HCT116 (cell line): ENCODE results near the gene RBPJ. TPM values are rescaled to one million over a fixed set of nuclear protein-coding genes. Genes with fewer than 3 reads are reported as not detected.

ENCODE experiments used
- ATAC-seq: fragments of 200-7000 bp; cut with Tn5 transposase; 2 replicates; pipeline ENCODE4 v1.9.1; 2020; ENCODE audit warnings: mild to moderate bottlenecking, moderate library complexity
- BruUV-seq: library from RNA; stranded (reverse); fragments of 400-500 nt; replicated peaks from 2 replicates; lab custom pipeline; 2021; lab: Mats Ljungman, UMichigan
- CTCF ChIA-PET: fragments of 300-600 bp; sonication (Branson Sonifier 250); formaldehyde crosslinking; loops from one replicate; lab custom pipeline; 2021; ENCODE audit warnings: antibody characterized with exemption; lab: Charles Lee
- POLR2A ChIA-PET: fragments of 300-600, 350-600 bp; sonication (Branson Sonifier 250); formaldehyde crosslinking; loops from one replicate; lab custom pipeline; 2021; ENCODE audit warnings: antibody characterized with exemption; lab: Charles Lee
- RAD21 ChIA-PET, 2 experiments: fragments of 300-600 bp; sonication (Branson Sonifier 250); formaldehyde crosslinking; loops; one replicate each; lab custom pipeline; 2023; ENCODE audit warnings: low total read pairs in 2 of 2; ENCODE audit not compliant: uncharacterized antibody in 2 of 2, unreplicated experiment in 2 of 2, low non-redundant PET in 1 of 2; lab: Charles Lee
- DNase-seq: peaks from one replicate; pipeline ENCODE4 v3.0.0-alpha.2; 2010; ENCODE audit warnings: low read depth, low spot score
- H2AFZ ChIP-seq: fragments of 200-600 bp; shearing (Covaris generic), sonication (generic); 2 replicates; pipeline ENCODE4 v1.6.1; 2017; ENCODE audit warnings: low read depth, mixed run types, mixed read lengths, antibody characterized with exemption, low read length; ENCODE audit not compliant: poor library complexity, severe bottlenecking
- H3K27ac ChIP-seq: 2 replicates; pipeline ENCODE4 v1.5.1; 2012; ENCODE audit warnings: low read depth, low read length
- H3K27me3 ChIP-seq: fragments of 200-600 bp; sonication (generic); 2 replicates; pipeline ENCODE4 v1.6.1; 2016; ENCODE audit warnings: mixed run types, low read length, mixed read lengths; ENCODE audit not compliant: insufficient read depth
- H3K36me3 ChIP-seq, 2 experiments: fragments of 200-500 bp in 1 of 2; fragments of 200-600 bp in 1 of 2; sonication (Bioruptor generic) in 1 of 2; sonication (generic) in 1 of 2; 2 replicates each; pipeline versions ENCODE4 v1.5.1 to v1.6.1; 2014 to 2016; ENCODE audit warnings: low read length in 2 of 2, inconsistent platforms in 1 of 2, mixed read lengths in 1 of 2, mixed run types in 1 of 2; ENCODE audit not compliant: insufficient read depth in 2 of 2, control insufficient read depth in 1 of 2
- H3K4me1 ChIP-seq, 2 experiments: fragments of 200-600 bp in 1 of 2; sonication (generic) in 1 of 2; 2 replicates each; pipeline versions ENCODE4 v1.5.1 to v1.6.1; 2012 to 2017; ENCODE audit warnings: low read length in 2 of 2, inconsistent platforms in 1 of 2, mild to moderate bottlenecking in 1 of 2, mixed read lengths in 1 of 2, mixed run types in 1 of 2, moderate library complexity in 1 of 2; ENCODE audit not compliant: insufficient read depth in 2 of 2, control insufficient read depth in 1 of 2
- H3K4me2 ChIP-seq: fragments of 200-600 bp; sonication (generic); 2 replicates; pipeline ENCODE4 v1.6.1; 2017; ENCODE audit warnings: mixed run types, low read length, mixed read lengths
- H3K4me3 ChIP-seq, 2 experiments: fragments of 200-600 bp in 1 of 2; sonication (generic) in 1 of 2; replicated peaks in 1 of 2; 2 replicates each; pipeline ENCODE4 v1.5.1; 2011 to 2016; ENCODE audit warnings: low read length in 2 of 2, control low read depth in 1 of 2, low read depth in 1 of 2, mild to moderate bottlenecking in 1 of 2, mixed read lengths in 1 of 2, mixed run types in 1 of 2
- H3K79me2 ChIP-seq: fragments of 200-600 bp; sonication (generic); 2 replicates; pipeline ENCODE4 v1.6.1; 2017; ENCODE audit warnings: mild to moderate bottlenecking, mixed run types, low read length, moderate library complexity, mixed read lengths; ENCODE audit not compliant: insufficient read depth
- H3K9ac ChIP-seq: fragments of 200-600 bp; sonication (generic); 2 replicates; pipeline ENCODE4 v1.6.1; 2016; ENCODE audit warnings: low read length, mixed read lengths
- H3K9me2 ChIP-seq: fragments of 200-600 bp; sonication (generic), shearing (Covaris generic); 2 replicates; pipeline ENCODE4 v1.6.1; 2017; ENCODE audit warnings: mixed run types, mild to moderate bottlenecking, moderate library complexity; ENCODE audit not compliant: insufficient read depth
- H3K9me3 ChIP-seq, 2 experiments: fragments of 200-500 bp in 1 of 2; fragments of 200-600 bp in 1 of 2; sonication (Bioruptor generic) in 1 of 2; sonication (generic) in 1 of 2; 2 replicates each; pipeline ENCODE4 v1.6.1; 2014 to 2017; ENCODE audit warnings: low read length in 2 of 2, mixed read lengths in 2 of 2, inconsistent platforms in 1 of 2, low read depth in 1 of 2, mild to moderate bottlenecking in 1 of 2, mixed run types in 1 of 2, moderate library complexity in 1 of 2; ENCODE audit not compliant: control insufficient read depth in 1 of 2, insufficient read depth in 1 of 2
- H4K20me1 ChIP-seq: fragments of 200-600 bp; sonication (generic), shearing (Covaris generic); 2 replicates; pipeline ENCODE4 v1.6.1; 2017; ENCODE audit warnings: mixed run types, mild to moderate bottlenecking, moderate library complexity; ENCODE audit not compliant: insufficient read depth
- EGR1 ChIP-seq: IDR thresholded peaks from 2 replicates; pipeline ENCODE4 v1.6.1; 2012; ENCODE audit warnings: low read depth
- JUND ChIP-seq: IDR thresholded peaks from 2 replicates; pipeline ENCODE4 v1.6.1; 2012
- POLR2AphosphoS5 ChIP-seq: IDR thresholded peaks from 2 replicates; pipeline ENCODE4 v1.6.1; 2011; ENCODE audit warnings: mild to moderate bottlenecking, low read depth, low read length, moderate library complexity
- RAD21 ChIP-seq: IDR thresholded peaks from 2 replicates; pipeline ENCODE4 v1.6.1; 2012; ENCODE audit warnings: low read depth, mild to moderate bottlenecking
- SP1 ChIP-seq: IDR thresholded peaks from 2 replicates; pipeline ENCODE4 v1.6.1; 2012; ENCODE audit warnings: low read depth
- SRF ChIP-seq: IDR thresholded peaks from 2 replicates; pipeline ENCODE4 v1.6.1; 2012; ENCODE audit warnings: low read depth
- intact Hi-C: fragments of 100-400 bp; cut with micrococcal nuclease; formaldehyde crosslinking; loops from 2 replicates; pipeline ENCODE4 v1.10.0; 2022
- total RNA-seq: library from RNA; stranded (reverse); gene quantifications from one replicate; pipeline ENCODE4 v1.2.1, GENCODE V29; 2021; ENCODE audit not compliant: unreplicated experiment
- TF ChIP-seq, protein P1 (sequence below): IDR thresholded peaks from 2 replicates; pipeline ENCODE4 v1.6.1; 2012; ENCODE audit warnings: low read depth
- TF ChIP-seq, protein P2 (sequence below): IDR thresholded peaks from 2 replicates; pipeline ENCODE4 v1.6.1; 2012
- TF ChIP-seq, protein P3 (sequence below), 3 experiments: fragments of 200-600 bp in 1 of 3; sonication (generic) in 1 of 3; IDR thresholded peaks in 2 of 3; conservative IDR thresholded peaks in 1 of 3; 2 replicates each; pipeline ENCODE4 v1.5.1; 2012 to 2017; ENCODE audit warnings: low read depth in 2 of 3, low read length in 2 of 3, antibody characterized with exemption in 1 of 3, borderline replicate concordance in 1 of 3, control low read depth in 1 of 3, mild to moderate bottlenecking in 1 of 3, mixed read lengths in 1 of 3, mixed run types in 1 of 3, moderate library complexity in 1 of 3; ENCODE audit not compliant: insufficient read depth in 1 of 3

RBPJ gene
- total RNA-seq, 1 experiment from 2014 or later, result 72.7 TPM

DNA sequence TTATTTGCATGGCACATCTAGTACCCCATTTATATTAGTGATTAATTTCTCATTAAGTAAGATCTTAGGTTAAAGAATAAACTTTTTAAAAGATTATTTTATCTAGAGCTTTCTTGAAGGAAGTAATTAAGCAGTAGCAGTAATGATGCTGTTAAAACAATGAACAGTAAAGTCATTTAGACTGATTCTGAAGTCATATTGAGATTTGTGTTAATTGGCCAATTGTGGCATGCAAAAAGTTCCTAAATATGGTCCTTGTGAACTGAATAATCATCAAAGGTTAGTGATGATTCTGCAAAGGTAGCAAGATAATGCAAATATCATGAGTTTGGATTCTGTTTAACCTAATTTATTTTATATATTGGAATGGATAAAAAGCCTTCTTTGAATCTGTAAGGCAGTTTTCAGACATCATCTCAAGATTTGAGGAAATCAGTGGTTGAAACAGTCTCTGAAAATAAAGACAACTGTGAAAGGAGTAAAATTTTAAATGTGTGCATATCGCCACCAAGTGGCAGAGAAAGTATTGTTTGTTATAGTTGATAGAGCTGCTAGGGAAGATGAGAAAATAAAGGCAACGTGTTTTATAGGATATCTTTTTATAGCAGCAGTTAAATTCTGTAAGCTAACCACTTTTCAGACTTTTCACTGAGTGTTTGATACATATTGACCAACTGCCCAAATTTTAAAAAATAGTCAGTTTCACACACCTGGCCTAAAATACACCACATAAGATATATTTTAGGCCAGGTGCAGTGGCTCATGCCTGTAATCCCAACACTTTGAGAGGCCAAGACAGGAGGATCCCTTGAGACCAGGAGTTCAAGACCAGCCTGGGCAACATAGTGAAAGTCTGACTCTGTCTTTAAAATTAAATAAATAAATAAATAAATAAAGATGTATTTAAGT, 89.8 kb downstream of the RBPJ start:
- BruUV-seq, result no TSS peak
- intact Hi-C loops, result loop anchor here (1.0 to 10.0 kb wide), 6 partner anchors 328 to 604 kb away; no protein-coding TSS in a partner anchor

More for the DNA sequence above, 89.8 kb downstream of the RBPJ start:
- H2AFZ ChIP-seq, result no peak overlapping the region
- no peak overlapping the region for H3K9ac ChIP-seq
- no peak overlapping the region for H3K4me2 ChIP-seq
- H3K27ac ChIP-seq, result no peak overlapping the region
- no peaks in the 10 kb centered on the region for H3K27me3 ChIP-seq
- ChIA-PET RAD21 (interaction anchor here in 1 of 2 experiments (1.2 kb wide), 1 partner anchor 69 kb away, joined by 3 read pairs; no protein-coding TSS in a partner anchor), CTCF (interaction anchor here (0.6 to 3.8 kb wide), 11 partner anchors 9 to 350 kb away, joined by 3 to 29 read pairs (median 4); no protein-coding TSS in a partner anchor), POLR2A (no interaction called here)
- H3K9me2 ChIP-seq, result no peaks in the 10 kb centered on the region
- peaks cover 6% of the 10 kb centered on the region; the same call in 1 of the 2 replicates for H3K79me2 ChIP-seq
- ATAC-seq (peak; percentile 74), DNase-seq (no peak)
- H3K4me3 ChIP-seq, result no peak overlapping the region
- no peaks in the 10 kb centered on the region for H3K4me1 ChIP-seq
- H3K36me3 ChIP-seq, result peaks cover 3 to 20% of the 10 kb centered on the region in 2 experiments; a peak in 3 of 4 replicates
- H4K20me1 ChIP-seq, result no peaks in the 10 kb centered on the region
- TF ChIP-seq RAD21, result peak; percentile 79
- TF ChIP-seq, protein P1, sequence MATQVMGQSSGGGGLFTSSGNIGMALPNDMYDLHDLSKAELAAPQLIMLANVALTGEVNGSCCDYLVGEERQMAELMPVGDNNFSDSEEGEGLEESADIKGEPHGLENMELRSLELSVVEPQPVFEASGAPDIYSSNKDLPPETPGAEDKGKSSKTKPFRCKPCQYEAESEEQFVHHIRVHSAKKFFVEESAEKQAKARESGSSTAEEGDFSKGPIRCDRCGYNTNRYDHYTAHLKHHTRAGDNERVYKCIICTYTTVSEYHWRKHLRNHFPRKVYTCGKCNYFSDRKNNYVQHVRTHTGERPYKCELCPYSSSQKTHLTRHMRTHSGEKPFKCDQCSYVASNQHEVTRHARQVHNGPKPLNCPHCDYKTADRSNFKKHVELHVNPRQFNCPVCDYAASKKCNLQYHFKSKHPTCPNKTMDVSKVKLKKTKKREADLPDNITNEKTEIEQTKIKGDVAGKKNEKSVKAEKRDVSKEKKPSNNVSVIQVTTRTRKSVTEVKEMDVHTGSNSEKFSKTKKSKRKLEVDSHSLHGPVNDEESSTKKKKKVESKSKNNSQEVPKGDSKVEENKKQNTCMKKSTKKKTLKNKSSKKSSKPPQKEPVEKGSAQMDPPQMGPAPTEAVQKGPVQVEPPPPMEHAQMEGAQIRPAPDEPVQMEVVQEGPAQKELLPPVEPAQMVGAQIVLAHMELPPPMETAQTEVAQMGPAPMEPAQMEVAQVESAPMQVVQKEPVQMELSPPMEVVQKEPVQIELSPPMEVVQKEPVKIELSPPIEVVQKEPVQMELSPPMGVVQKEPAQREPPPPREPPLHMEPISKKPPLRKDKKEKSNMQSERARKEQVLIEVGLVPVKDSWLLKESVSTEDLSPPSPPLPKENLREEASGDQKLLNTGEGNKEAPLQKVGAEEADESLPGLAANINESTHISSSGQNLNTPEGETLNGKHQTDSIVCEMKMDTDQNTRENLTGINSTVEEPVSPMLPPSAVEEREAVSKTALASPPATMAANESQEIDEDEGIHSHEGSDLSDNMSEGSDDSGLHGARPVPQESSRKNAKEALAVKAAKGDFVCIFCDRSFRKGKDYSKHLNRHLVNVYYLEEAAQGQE, result no peak
- TF ChIP-seq, protein P2, sequence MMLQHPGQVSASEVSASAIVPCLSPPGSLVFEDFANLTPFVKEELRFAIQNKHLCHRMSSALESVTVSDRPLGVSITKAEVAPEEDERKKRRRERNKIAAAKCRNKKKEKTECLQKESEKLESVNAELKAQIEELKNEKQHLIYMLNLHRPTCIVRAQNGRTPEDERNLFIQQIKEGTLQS, result no peak
- TF ChIP-seq, protein P3, sequence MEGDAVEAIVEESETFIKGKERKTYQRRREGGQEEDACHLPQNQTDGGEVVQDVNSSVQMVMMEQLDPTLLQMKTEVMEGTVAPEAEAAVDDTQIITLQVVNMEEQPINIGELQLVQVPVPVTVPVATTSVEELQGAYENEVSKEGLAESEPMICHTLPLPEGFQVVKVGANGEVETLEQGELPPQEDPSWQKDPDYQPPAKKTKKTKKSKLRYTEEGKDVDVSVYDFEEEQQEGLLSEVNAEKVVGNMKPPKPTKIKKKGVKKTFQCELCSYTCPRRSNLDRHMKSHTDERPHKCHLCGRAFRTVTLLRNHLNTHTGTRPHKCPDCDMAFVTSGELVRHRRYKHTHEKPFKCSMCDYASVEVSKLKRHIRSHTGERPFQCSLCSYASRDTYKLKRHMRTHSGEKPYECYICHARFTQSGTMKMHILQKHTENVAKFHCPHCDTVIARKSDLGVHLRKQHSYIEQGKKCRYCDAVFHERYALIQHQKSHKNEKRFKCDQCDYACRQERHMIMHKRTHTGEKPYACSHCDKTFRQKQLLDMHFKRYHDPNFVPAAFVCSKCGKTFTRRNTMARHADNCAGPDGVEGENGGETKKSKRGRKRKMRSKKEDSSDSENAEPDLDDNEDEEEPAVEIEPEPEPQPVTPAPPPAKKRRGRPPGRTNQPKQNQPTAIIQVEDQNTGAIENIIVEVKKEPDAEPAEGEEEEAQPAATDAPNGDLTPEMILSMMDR (IDR thresholded peaks at IDR 0.05 in 2 of 3, conservative IDR thresholded peaks at IDR 0.05 in 1 of 3; ENCODE audit: borderline replicate concordance in 1 of 3, insufficient read depth in 1 of 3, low read depth in 2 of 3, low read length in 2 of 3), result peak; percentile 50 to 75 (median 71); a peak in 5 of 6 replicates
- TF ChIP-seq EGR1, result no peak
- no peak for TF ChIP-seq SRF
- TF ChIP-seq JUND, result no peak
- TF ChIP-seq POLR2AphosphoS5, result no peak
- no peak for TF ChIP-seq SP1
- peaks cover 0 to 14% of the 10 kb centered on the region in 2 experiments; a peak in 1 of 4 replicates for H3K9me3 ChIP-seq
